ENCODE results near the gene ACBD6. TPM values are rescaled to one million over a fixed set of nuclear protein-coding genes. Genes with fewer than 3 reads are reported as not detected.
"Not testable (repeated sequence)": the region's sequence is repeated elsewhere in the genome, so short reads cannot be mapped to it uniquely, and the experiment has no call there.

ACBD6 gene
- total and polyA plus RNA-seq, 11 donors = 18.6 to 35.8 (median 21.8) TPM

DNA sequence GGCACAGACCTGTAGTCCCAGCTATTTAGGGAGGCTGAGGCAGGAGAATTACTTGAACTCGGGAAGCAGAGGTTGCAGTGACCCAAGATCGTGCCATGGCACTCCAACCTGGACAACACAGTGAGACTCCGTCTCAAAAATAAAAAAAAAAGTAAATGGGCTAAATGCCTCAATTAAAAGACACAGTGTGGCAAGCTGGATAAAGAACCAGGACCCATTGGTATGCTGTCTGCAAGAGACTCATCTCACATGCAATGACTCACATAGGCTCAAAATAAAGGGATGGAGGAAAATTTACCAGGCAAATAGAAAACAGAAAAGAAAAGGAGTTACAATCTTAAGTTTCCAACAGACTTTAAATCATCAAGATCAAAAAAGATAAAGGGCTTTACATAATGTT is 40.3 kb downstream of the ACBD6 start:
- intact Hi-C loops (cut with DNase I) = no loop called here
- DNase-seq (no peak), ATAC-seq (no peak)
- H3K9me3 ChIP-seq = peaks cover 2 to 48% (median 36%) of the 10 kb centered on the region in 12 donors
- peaks cover 0 to 11% (median 0%) of the 10 kb centered on the region in 9 donors for H3K36me3 ChIP-seq
- no peaks in the 10 kb centered on the region for H3K27me3 ChIP-seq
- 79 to 96% (median 87%) methylated on average over 3 of the region's 3 CpGs for WGBS, 4 donors
- no peaks in the 10 kb centered on the region for H3K4me1 ChIP-seq
- TF ChIP-seq POLR2A (IDR thresholded peaks at IDR 0.05) (no peak), CTCF (IDR thresholded peaks at IDR 0.05) (no peak)
- H3K4me3 ChIP-seq = no peak overlapping the region
- no peak overlapping the region for H3K27ac ChIP-seq

GRCh38 chr1:180461682-180462081 is 40.7 kb downstream of the ACBD6 start:
- DNase-seq = not testable (repeated sequence)
- WGBS, 4 donors = 94 to 99% (median 97%) methylated on average over 4 of the region's 4 CpGs

GRCh38 chr1:180458807-180459206 is 43.6 kb downstream of the ACBD6 start:
- Histone ChIP-seq H3K4me3 (no peak overlapping the region), H3K4me1 (no peaks in the 10 kb centered on the region), H3K9me3 (peaks cover 2 to 38% (median 25%) of the 10 kb centered on the region in 12 donors), H3K27ac (no peak overlapping the region), H3K27me3 (no peaks in the 10 kb centered on the region), H3K36me3 (peaks cover 0 to 11% (median 0%) of the 10 kb centered on the region in 9 donors)
- WGBS, 4 donors = 68 to 85% (median 75%) methylated on average over 2 of the region's 2 CpGs
- intact Hi-C loops (cut with DNase I) = no loop called here
- ATAC-seq (no peak), DNase-seq (no peak)
- TF ChIP-seq POLR2A (IDR thresholded peaks at IDR 0.05) (no peak), CTCF (IDR thresholded peaks at IDR 0.05) (no peak)

More at GRCh38 chr1:180461682-180462081, 40.7 kb downstream of the ACBD6 start:
- H3K27me3 ChIP-seq; H3K4me3 ChIP-seq; ATAC-seq; H3K27ac ChIP-seq; H3K4me1 ChIP-seq; intact Hi-C loops (cut with DNase I): not testable (repeated sequence)
- peaks cover 2 to 48% (median 36%) of the 10 kb centered on the region in 12 donors for H3K9me3 ChIP-seq
- H3K36me3 ChIP-seq = peaks cover 0 to 11% (median 0%) of the 10 kb centered on the region in 9 donors

DNA sequence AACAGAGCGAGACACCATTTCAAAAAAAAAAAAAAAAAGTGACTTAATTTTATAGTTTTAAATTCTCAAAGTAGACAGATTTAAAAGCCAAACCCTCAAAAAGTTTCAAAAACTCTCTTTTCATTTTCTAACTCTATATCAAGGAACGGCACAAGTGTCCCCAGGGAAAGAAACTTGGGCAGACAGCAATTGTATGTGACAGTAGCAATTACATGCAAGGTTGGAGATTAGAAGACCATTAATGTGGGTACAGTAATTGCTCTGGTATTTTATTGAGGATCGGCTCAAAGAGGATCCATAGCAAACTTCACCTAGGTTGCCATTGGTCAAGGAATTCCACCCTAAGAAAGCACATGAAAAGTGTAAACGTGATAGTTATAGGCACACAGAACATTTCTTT is 46.2 kb downstream of the ACBD6 start:
- WGBS, 4 donors = 91 to 94% (median 93%) methylated on average over 4 of the region's 4 CpGs
- intact Hi-C loops (cut with DNase I) = no loop called here
- peaks cover 0 to 33% (median 7%) of the 10 kb centered on the region in 12 donors for H3K9me3 ChIP-seq
- peaks cover 0 to 6% (median 0%) of the 10 kb centered on the region in 9 donors for H3K36me3 ChIP-seq
- no peak for ATAC-seq
- no peaks in the 10 kb centered on the region for H3K27me3 ChIP-seq
- H3K4me1 ChIP-seq = no peaks in the 10 kb centered on the region
- no peak overlapping the region for H3K27ac ChIP-seq
- DNase-seq = no peak
- no peak overlapping the region for H3K4me3 ChIP-seq
- TF ChIP-seq POLR2A (IDR thresholded peaks at IDR 0.05) (no peak), CTCF (IDR thresholded peaks at IDR 0.05) (no peak)

DNA sequence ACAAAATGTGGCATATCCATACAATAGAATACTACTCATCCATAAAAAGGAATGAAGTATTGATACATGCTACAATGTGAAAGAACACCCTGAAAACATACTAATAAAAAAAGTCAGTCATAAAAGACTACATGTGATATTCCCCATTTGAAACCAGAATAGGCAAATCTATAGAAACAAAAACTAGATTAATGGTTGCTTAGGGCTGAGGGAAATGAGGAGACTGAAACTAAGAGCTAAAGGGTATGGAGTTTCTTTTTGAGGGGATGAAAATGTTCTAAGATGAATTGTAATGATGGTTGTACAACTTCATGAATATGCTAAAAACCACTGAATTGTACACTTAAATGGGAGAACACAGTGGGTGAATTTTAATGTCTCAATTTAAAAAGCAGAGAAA is 50.9 kb downstream of the ACBD6 start:
- Histone ChIP-seq H3K27ac (no peak overlapping the region), H3K27me3 (no peaks in the 10 kb centered on the region), H3K9me3 (peaks cover 0 to 32% (median 5%) of the 10 kb centered on the region in 12 donors), H3K4me1 (peaks cover 0 to 7% (median 0%) of the 10 kb centered on the region in 12 donors), H3K4me3 (no peak overlapping the region), H3K36me3 (peaks cover 0 to 6% (median 0%) of the 10 kb centered on the region in 9 donors)
- DNase-seq (no peak), ATAC-seq (no peak)
- TF ChIP-seq CTCF (IDR thresholded peaks at IDR 0.05) = no peak
- no peak for TF ChIP-seq POLR2A (IDR thresholded peaks at IDR 0.05)
- intact Hi-C loops (cut with DNase I) = no loop called here
